ENCODE measurements around the gene SERPINB1. TPM values are rescaled to one million over a fixed set of nuclear protein-coding genes. Genes with fewer than 3 reads are reported as not detected.
A peak's percentile ranks its signal among the peaks of the same experiment; 100 is the strongest.

Gene SERPINB1
- total and polyA plus RNA-seq, 9 of the 15 experiments (the other 6 are each of a cell fraction or from before 2014, with no cell fraction given): 33.9 to 108 (median 63.8) TPM

GRCh38 chr6:2876210-2877056 lies 34.8 kb upstream of the SERPINB1 start:
- ChIA-PET CTCF (ENCODE audit: low intra/inter-chr PET ratio) (no interaction called here), POLR2A (interaction anchor here (3.0 to 3.4 kb wide), 2 partner anchors 10 to 12 kb away, joined by 11 to 21 read pairs; no protein-coding TSS in a partner anchor)
- no TSS peak for BruUV-seq (replicated peaks)
- DNase-seq (ENCODE audit: extremely low read depth in 1 of 4, low spot score in 3 of 4) (no peak), ATAC-seq (no peak; the same call in 2 of the 3 replicates), FAIRE-seq (peak; percentile 51)
- H2AFZ ChIP-seq (ENCODE audit: low read depth, low read length): peak overlapping the region; percentile 32; the same call in 1 of the 2 replicates
- no peaks in the 10 kb centered on the region for H3K36me3 ChIP-seq (ENCODE audit: control insufficient read depth, insufficient read depth, low read length)
- WGBS (ENCODE audit: insufficient coverage, low coverage, missing lambda C conversion rate): 58% methylated on average over 21 of the region's 25 CpGs
- H3K9me1 ChIP-seq (ENCODE audit: control insufficient read depth, insufficient read depth, low read length): no peaks in the 10 kb centered on the region
- H3K79me2 ChIP-seq (ENCODE audit: control insufficient read depth, insufficient read depth, low read length): no peaks in the 10 kb centered on the region
- no peak overlapping the region for H3K9ac ChIP-seq (ENCODE audit: insufficient read depth in 1 of 2, low read depth in 2 of 2, low read length in 2 of 2)
- no peak for TF ChIP-seq ZNF146 (CRISPR knock-in tag; IDR thresholded peaks at IDR 0.05; ENCODE audit: unreplicated experiment)
- no peak for TF ChIP-seq TAL1 (IDR thresholded peaks at IDR 0.05)
- TF ChIP-seq RBM39 (optimal IDR thresholded peaks at IDR 0.05; ENCODE audit: low read depth, low read length): no peak
- TF ChIP-seq CREBBP (IDR thresholded peaks at IDR 0.05; ENCODE audit: low read depth, low read length): no peak
- TF ChIP-seq ZBTB43 (CRISPR knock-in tag; IDR thresholded peaks at IDR 0.05): no peak
- TF ChIP-seq CREM (IDR thresholded peaks at IDR 0.05; ENCODE audit: low read depth): no peak
- H4K20me1 ChIP-seq (replicated peaks; ENCODE audit: control insufficient read depth, insufficient read depth, low read length): no peaks in the 10 kb centered on the region
- in situ Hi-C loops (cut with MboI) (no loop called here), intact Hi-C loops (cut with micrococcal nuclease) (no loop called here)
- no peak overlapping the region for H3K4me2 ChIP-seq (ENCODE audit: insufficient read depth, low read length)
- peaks cover 0 to 3% of the 10 kb centered on the region in 2 experiments; a peak in 3 of 5 replicates for H3K4me1 ChIP-seq (replicated peaks in 1 of 2; ENCODE audit: control insufficient read depth in 2 of 2, insufficient read depth in 2 of 2, low read length in 2 of 2)
- no peak overlapping the region for H3K27ac ChIP-seq (ENCODE audit: extremely low read depth, low read depth, low read length)
- H3K4me3 ChIP-seq: no peak overlapping the region
- no peaks in the 10 kb centered on the region for H3K27me3 ChIP-seq (ENCODE audit: control insufficient read depth in 2 of 2, insufficient read depth in 2 of 2, low read length in 2 of 2)
- peaks cover 9% of the 10 kb centered on the region for H3K9me3 ChIP-seq (replicated peaks; ENCODE audit: control insufficient read depth, insufficient read depth, low read depth, low read length)
